ENCODE results near the gene IGSF1. TPM values are rescaled to one million over a fixed set of nuclear protein-coding genes. Genes with fewer than 3 reads are reported as not detected.
A peak's percentile ranks its signal among the peaks of the same experiment; 100 is the strongest.

IGSF1 gene
- total and polyA plus RNA-seq, 3 experiments from 2014 or later: not detected

DNA sequence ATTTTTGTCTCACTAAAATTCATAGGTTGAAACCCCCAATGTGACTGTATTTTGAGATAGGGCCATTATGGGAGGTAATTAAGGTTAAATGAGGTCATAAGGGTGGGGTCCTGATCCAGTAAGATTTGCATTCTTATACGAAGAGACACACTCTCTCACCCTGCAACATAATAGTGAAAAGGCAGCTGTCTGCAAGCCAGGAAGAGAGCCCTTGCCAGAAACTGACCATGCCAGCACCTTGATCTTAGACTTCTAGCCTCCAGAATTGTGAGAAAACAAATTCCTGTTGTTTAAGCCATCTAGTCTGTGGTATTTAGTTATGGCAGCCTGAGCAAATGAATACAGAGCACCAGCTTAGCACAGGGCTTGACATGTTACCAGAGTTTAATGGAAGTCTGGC, 17.5 kb upstream of the IGSF1 start:
- Mint-ChIP-seq H3K36me3 (no peaks in the 10 kb centered on the region), H3K27me3 (peaks cover 0 to 7% of the 10 kb centered on the region in 2 donors), H3K4me1 (no peaks in the 10 kb centered on the region), H3K27ac (no peak overlapping the region), H3K4me3 (no peak overlapping the region), H3K9me3 (no peaks in the 10 kb centered on the region)
- Histone ChIP-seq H3K9me3 (ENCODE audit: low read length) (no peaks in the 10 kb centered on the region), H3K4me3 (ENCODE audit: low read length) (no peak overlapping the region), H3K27me3 (ENCODE audit: insufficient read depth, low read length, poor library complexity, severe bottlenecking) (no peaks in the 10 kb centered on the region), H3K4me1 (ENCODE audit: insufficient read depth, low read length) (no peaks in the 10 kb centered on the region), H3K36me3 (ENCODE audit: insufficient read depth, low read length) (no peaks in the 10 kb centered on the region), H3K27ac (ENCODE audit: low read depth, low read length) (no peak overlapping the region)
- no peak for DNase-seq
- ChIA-PET CTCF (no interaction called here), POLR2A (no interaction called here)

DNA sequence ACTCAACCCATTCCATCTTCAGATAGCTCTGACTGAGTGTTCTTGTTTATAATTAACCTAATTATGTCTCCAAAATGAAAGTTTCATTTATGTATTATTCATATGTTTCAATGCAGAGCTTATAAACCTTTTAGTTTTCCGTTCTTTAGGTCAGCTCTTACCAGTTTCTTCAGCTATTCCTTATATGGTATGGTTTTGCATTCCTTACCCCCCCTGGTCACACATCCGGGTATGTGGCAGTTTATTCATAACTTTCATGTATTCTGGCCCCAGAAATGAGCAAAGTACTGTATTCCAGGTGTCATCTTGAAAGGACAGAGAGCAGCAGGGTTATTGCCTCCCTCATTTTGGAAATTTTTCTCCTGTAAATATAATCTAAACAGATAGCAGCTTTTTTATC, 16.8 kb upstream of the IGSF1 start:
- H3K27ac Mint-ChIP-seq: no peak overlapping the region
- no peaks in the 10 kb centered on the region for H3K9me3 Mint-ChIP-seq
- no peak overlapping the region for H3K27ac ChIP-seq (ENCODE audit: low read depth, low read length)
- H3K4me1 ChIP-seq (ENCODE audit: insufficient read depth, low read length): no peaks in the 10 kb centered on the region
- no peaks in the 10 kb centered on the region for H3K36me3 Mint-ChIP-seq
- no peaks in the 10 kb centered on the region for H3K36me3 ChIP-seq (ENCODE audit: insufficient read depth, low read length)
- no peak overlapping the region for H3K4me3 ChIP-seq (ENCODE audit: low read length)
- POLR2A ChIA-PET: no interaction called here
- CTCF ChIA-PET: no interaction called here
- H3K27me3 Mint-ChIP-seq: peaks cover 0 to 7% of the 10 kb centered on the region in 2 donors
- H3K27me3 ChIP-seq (ENCODE audit: insufficient read depth, low read length, poor library complexity, severe bottlenecking): no peaks in the 10 kb centered on the region
- no peaks in the 10 kb centered on the region for H3K9me3 ChIP-seq (ENCODE audit: low read length)
- H3K4me1 Mint-ChIP-seq: no peaks in the 10 kb centered on the region
- no peak for DNase-seq
- H3K4me3 Mint-ChIP-seq: no peak overlapping the region

DNA sequence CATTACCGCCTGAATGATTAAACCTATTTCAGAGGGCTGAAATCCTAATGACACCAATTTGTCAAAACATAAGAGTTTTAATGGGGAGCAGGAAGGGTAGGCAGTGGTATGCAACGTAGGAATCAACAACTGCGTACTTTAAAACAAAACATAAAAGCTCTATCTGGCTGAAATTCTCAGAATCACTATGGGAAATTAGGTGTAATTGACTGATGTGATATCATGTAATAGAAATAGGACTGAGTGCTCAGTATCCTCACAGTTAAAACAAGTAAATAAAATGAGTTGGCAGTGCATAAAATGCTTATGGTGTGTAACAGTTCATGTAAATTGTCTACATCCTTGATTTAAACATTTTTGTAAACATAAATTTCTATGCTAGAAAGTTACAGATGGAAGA, 13.6 kb upstream of the IGSF1 start:
- no peaks in the 10 kb centered on the region for H3K9me3 ChIP-seq (ENCODE audit: low read length)
- no peak overlapping the region for H3K4me3 Mint-ChIP-seq
- no peaks in the 10 kb centered on the region for H3K36me3 Mint-ChIP-seq
- H3K36me3 ChIP-seq (ENCODE audit: insufficient read depth, low read length): no peaks in the 10 kb centered on the region
- H3K27ac ChIP-seq (ENCODE audit: low read depth, low read length): no peak overlapping the region
- no peak for DNase-seq
- peaks cover 0 to 2% (median 0%) of the 10 kb centered on the region in 5 donors for H3K9me3 Mint-ChIP-seq
- H3K4me1 ChIP-seq (ENCODE audit: insufficient read depth, low read length): no peaks in the 10 kb centered on the region
- no peaks in the 10 kb centered on the region for H3K4me1 Mint-ChIP-seq
- no peaks in the 10 kb centered on the region for H3K27me3 ChIP-seq (ENCODE audit: insufficient read depth, low read length, poor library complexity, severe bottlenecking)
- H3K27ac Mint-ChIP-seq: no peak overlapping the region
- CTCF ChIA-PET: no interaction called here
- H3K4me3 ChIP-seq (ENCODE audit: low read length): no peak overlapping the region
- POLR2A ChIA-PET: no interaction called here
- H3K27me3 Mint-ChIP-seq: peaks cover 0 to 5% of the 10 kb centered on the region in 2 donors

DNA sequence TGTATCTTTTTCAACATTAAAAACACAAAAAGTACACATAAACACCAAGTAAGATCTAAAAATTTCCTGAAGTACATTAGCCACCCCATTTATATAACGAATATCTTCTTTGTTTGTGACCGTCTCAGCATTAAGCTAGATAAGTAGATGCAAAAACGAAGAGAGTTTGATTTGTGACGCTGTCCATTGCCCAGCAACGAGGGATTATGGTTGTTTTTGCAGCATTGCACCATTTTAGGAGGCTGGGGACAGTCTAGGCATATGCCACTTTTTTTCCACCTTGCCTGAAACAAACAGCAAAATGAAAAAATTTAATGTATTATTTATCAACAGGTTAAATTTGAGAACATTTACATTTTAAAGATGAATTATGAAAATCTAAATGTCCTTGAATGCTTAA, 12.0 kb upstream of the IGSF1 start:
- Histone ChIP-seq H3K4me3 (ENCODE audit: low read length) (no peak overlapping the region), H3K36me3 (ENCODE audit: insufficient read depth, low read length) (no peaks in the 10 kb centered on the region), H3K4me1 (ENCODE audit: insufficient read depth, low read length) (no peaks in the 10 kb centered on the region), H3K27ac (ENCODE audit: low read depth, low read length) (no peak overlapping the region), H3K9me3 (ENCODE audit: low read length) (no peaks in the 10 kb centered on the region), H3K27me3 (ENCODE audit: insufficient read depth, low read length, poor library complexity, severe bottlenecking) (no peaks in the 10 kb centered on the region)
- no peak for DNase-seq
- peaks cover 0 to 1% of the 10 kb centered on the region in 2 donors for H3K27me3 Mint-ChIP-seq
- H3K4me1 Mint-ChIP-seq: no peaks in the 10 kb centered on the region
- H3K9me3 Mint-ChIP-seq: peaks cover 0 to 2% (median 0%) of the 10 kb centered on the region in 5 donors
- CTCF ChIA-PET: no interaction called here
- no peak overlapping the region for H3K27ac Mint-ChIP-seq
- H3K4me3 Mint-ChIP-seq: no peak overlapping the region
- no peaks in the 10 kb centered on the region for H3K36me3 Mint-ChIP-seq
- POLR2A ChIA-PET: no interaction called here

DNA sequence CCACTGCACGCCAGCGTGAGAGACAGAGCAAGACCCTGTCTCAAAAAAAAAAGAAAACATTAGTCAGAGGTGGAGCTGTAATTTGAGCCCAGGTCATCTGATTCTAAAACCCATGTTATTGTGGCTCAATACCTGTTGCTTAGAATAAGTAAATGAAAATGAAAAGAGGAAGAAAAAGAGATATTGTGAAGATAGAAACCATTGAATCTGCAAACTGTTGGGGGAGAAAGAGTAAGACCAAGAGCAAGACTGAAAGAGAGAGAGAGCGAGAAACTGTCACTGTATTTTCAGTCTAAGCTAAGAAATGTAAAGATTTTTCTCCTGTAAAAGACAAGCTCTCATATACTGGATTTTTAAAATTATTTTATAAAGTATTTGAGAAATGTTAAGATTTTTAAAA, 9.7 kb upstream of the IGSF1 start:
- CTCF ChIA-PET: no interaction called here
- DNase-seq: no peak
- Histone ChIP-seq H3K4me3 (ENCODE audit: low read length) (no peak overlapping the region), H3K27me3 (ENCODE audit: insufficient read depth, low read length, poor library complexity, severe bottlenecking) (no peaks in the 10 kb centered on the region), H3K27ac (ENCODE audit: low read depth, low read length) (no peak overlapping the region), H3K4me1 (ENCODE audit: insufficient read depth, low read length) (no peaks in the 10 kb centered on the region), H3K36me3 (ENCODE audit: insufficient read depth, low read length) (no peaks in the 10 kb centered on the region), H3K9me3 (ENCODE audit: low read length) (no peaks in the 10 kb centered on the region)
- H3K27me3 Mint-ChIP-seq: peaks cover 0 to 1% of the 10 kb centered on the region in 2 donors
- POLR2A ChIA-PET: no interaction called here
- H3K36me3 Mint-ChIP-seq: no peaks in the 10 kb centered on the region
- no peak overlapping the region for H3K4me3 Mint-ChIP-seq
- no peak overlapping the region for H3K27ac Mint-ChIP-seq
- H3K9me3 Mint-ChIP-seq: peaks cover 0 to 2% (median 0%) of the 10 kb centered on the region in 5 donors
- H3K4me1 Mint-ChIP-seq: no peaks in the 10 kb centered on the region

DNA sequence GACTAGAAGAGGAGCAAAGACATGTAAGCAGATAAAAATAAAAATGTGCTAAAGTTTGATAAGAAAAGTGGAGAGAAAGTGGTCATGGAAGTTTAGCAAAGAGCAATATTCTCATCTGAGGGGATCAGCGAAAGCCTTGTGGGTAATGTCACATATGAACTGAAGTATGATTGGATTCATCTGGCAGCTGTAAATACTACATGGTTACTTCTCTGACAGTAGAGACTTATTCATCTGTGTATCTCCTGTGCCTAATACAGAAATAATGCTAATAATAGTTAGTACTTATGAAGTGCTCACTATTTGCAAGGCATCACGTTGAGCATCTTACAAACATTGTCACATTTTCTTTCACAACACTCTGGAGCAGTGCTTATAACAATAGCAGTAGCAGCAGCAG, 8.9 kb upstream of the IGSF1 start:
- POLR2A ChIA-PET: no interaction called here
- Mint-ChIP-seq H3K4me1 (no peaks in the 10 kb centered on the region), H3K9me3 (peaks cover 0 to 2% (median 0%) of the 10 kb centered on the region in 5 donors)

DNA sequence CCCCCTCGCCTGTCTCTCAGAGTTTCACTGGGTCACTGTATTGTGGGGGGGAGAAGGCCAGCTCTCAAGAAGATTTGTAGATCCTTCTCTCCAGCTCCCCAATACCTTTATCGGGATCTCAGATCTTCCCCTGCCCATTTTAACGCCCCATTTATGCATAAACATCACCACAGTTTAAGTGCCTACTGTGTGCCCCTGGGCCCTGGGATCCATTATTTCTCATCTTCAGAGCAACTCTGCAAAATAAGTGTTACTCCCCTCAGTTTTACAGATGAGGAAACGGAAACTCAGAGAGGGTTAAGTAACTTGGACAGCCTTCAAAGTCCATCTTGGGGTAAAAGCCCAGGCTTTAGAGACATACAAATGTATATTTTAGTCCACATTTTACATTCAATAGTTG, 421 bp upstream of the IGSF1 start:
- no peaks in the 10 kb centered on the region for H3K36me3 ChIP-seq (ENCODE audit: insufficient read depth, low read length)
- no peaks in the 10 kb centered on the region for H3K4me1 ChIP-seq (ENCODE audit: insufficient read depth, low read length)
- no peaks in the 10 kb centered on the region for H3K27me3 ChIP-seq (ENCODE audit: insufficient read depth, low read length, poor library complexity, severe bottlenecking)
- no peak overlapping the region for H3K4me3 ChIP-seq (ENCODE audit: low read length)
- no peak overlapping the region for H3K27ac ChIP-seq (ENCODE audit: low read depth, low read length)
- Mint-ChIP-seq H3K27ac (no peak overlapping the region), H3K27me3 (peaks cover 15 to 16% of the 10 kb centered on the region in 2 donors), H3K4me3 (no peak overlapping the region), H3K9me3 (no peaks in the 10 kb centered on the region), H3K36me3 (no peaks in the 10 kb centered on the region), H3K4me1 (no peaks in the 10 kb centered on the region)
- POLR2A ChIA-PET: no interaction called here
- no peak for DNase-seq
- CTCF ChIA-PET: no interaction called here
- H3K9me3 ChIP-seq (ENCODE audit: low read length): no peaks in the 10 kb centered on the region

More for the DNA sequence above, 8.9 kb upstream of the IGSF1 start:
- H3K9me3 ChIP-seq (ENCODE audit: low read length): no peaks in the 10 kb centered on the region
- Mint-ChIP-seq H3K4me3 (no peak overlapping the region), H3K27ac (no peak overlapping the region), H3K27me3 (peaks cover 0 to 1% of the 10 kb centered on the region in 2 donors), H3K36me3 (no peaks in the 10 kb centered on the region)
- no peak overlapping the region for H3K27ac ChIP-seq (ENCODE audit: low read depth, low read length)
- no peak overlapping the region for H3K4me3 ChIP-seq (ENCODE audit: low read length)
- H3K4me1 ChIP-seq (ENCODE audit: insufficient read depth, low read length): no peaks in the 10 kb centered on the region
- H3K27me3 ChIP-seq (ENCODE audit: insufficient read depth, low read length, poor library complexity, severe bottlenecking): no peaks in the 10 kb centered on the region
- DNase-seq: no peak
- CTCF ChIA-PET: no interaction called here
- H3K36me3 ChIP-seq (ENCODE audit: insufficient read depth, low read length): no peaks in the 10 kb centered on the region

DNA sequence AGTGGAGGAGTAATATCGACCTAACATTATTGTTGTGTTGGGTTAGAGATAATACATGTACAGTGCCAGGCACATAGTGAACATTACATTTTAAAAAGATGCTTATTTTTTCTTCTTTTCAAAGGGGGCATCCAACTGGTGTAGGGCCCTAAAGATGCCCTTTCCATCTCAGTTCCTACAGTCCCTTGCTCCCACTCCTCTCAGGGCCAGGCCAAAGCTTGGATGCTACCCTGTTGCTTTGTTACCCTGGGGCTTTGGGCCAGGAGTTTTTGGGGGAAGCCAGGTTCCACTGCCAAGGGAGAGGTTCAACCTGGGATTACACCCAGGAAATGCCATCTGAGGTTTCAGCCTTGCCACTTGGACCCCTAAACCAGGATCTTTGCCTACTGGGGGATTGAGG, 918 bp downstream of the IGSF1 start:
- H3K9me3 Mint-ChIP-seq: no peaks in the 10 kb centered on the region
- H3K27me3 ChIP-seq (ENCODE audit: insufficient read depth, low read length, poor library complexity, severe bottlenecking): no peaks in the 10 kb centered on the region
- no peaks in the 10 kb centered on the region for H3K36me3 Mint-ChIP-seq
- no peak for DNase-seq
- H3K4me3 ChIP-seq (ENCODE audit: low read length): no peak overlapping the region
- peaks cover 15 to 16% of the 10 kb centered on the region in 2 donors for H3K27me3 Mint-ChIP-seq
- ChIA-PET POLR2A (no interaction called here), CTCF (no interaction called here)
- peak overlapping the region in 1 of 8 donors; percentile 43 for H3K27ac Mint-ChIP-seq
- H3K4me1 Mint-ChIP-seq: no peaks in the 10 kb centered on the region
- H3K4me1 ChIP-seq (ENCODE audit: insufficient read depth, low read length): no peaks in the 10 kb centered on the region
- H3K4me3 Mint-ChIP-seq: no peak overlapping the region
- no peaks in the 10 kb centered on the region for H3K36me3 ChIP-seq (ENCODE audit: insufficient read depth, low read length)
- H3K9me3 ChIP-seq (ENCODE audit: low read length): no peaks in the 10 kb centered on the region
- H3K27ac ChIP-seq (ENCODE audit: low read depth, low read length): no peak overlapping the region

DNA sequence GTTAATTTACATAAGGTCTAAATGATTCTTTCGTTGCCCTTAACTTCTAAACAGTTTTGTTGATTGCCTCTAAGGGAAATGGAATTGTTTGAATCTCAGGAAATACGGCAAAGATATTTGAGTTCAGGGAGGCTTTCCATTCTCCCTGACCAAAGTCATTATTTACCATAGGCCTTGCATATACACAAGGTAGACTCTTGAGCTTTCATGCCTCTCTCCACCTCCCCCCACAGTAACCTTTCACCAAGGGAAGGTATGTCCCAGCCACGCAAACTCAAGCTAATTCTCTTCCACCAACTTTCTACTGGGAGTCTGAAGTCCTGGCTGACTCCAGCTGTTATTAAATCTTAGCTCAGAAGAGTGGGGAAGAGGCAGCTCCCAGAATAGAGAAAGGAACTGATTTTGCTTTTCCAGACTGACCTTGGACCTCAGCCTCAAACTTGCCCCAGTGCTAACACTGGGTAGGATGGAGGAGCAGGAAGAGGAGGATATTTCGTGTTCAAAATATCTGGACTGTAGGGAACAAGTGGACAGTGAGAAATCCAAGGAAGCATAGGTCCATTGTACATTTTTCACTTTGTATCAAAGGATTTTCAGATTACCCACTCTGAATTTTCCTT, 1.4 kb downstream of the IGSF1 start:
- Histone ChIP-seq H3K36me3 (ENCODE audit: insufficient read depth, low read length) (no peaks in the 10 kb centered on the region), H3K27ac (ENCODE audit: low read depth, low read length) (no peak overlapping the region), H3K4me1 (ENCODE audit: insufficient read depth, low read length) (no peaks in the 10 kb centered on the region), H3K27me3 (ENCODE audit: insufficient read depth, low read length, poor library complexity, severe bottlenecking) (no peaks in the 10 kb centered on the region), H3K4me3 (ENCODE audit: low read length) (no peak overlapping the region), H3K9me3 (ENCODE audit: low read length) (no peaks in the 10 kb centered on the region)
- no peak overlapping the region for H3K4me3 Mint-ChIP-seq
- ChIA-PET CTCF (no interaction called here), POLR2A (no interaction called here)
- no peaks in the 10 kb centered on the region for H3K4me1 Mint-ChIP-seq
- no peak for DNase-seq
- H3K27ac Mint-ChIP-seq: no peak overlapping the region
- peaks cover 15 to 16% of the 10 kb centered on the region in 2 donors for H3K27me3 Mint-ChIP-seq
- H3K9me3 Mint-ChIP-seq: no peaks in the 10 kb centered on the region
- H3K36me3 Mint-ChIP-seq: no peaks in the 10 kb centered on the region
